ENCODE data around the gene DFFB.

GRCh38 chr1:3917761-3918160 lies 60.5 kb downstream of the DFFB start:
- TF ChIP-seq CTCF (IDR thresholded peaks at IDR 0.05; ENCODE audit: extremely low read depth in 1 of 2, insufficient read depth in 1 of 2, low read depth in 1 of 2, low read length in 2 of 2) (no peak), EZH2 (IDR thresholded peaks at IDR 0.05; ENCODE audit: borderline replicate concordance, low read depth, low read length, severe bottlenecking) (no peak), POLR2A (IDR thresholded peaks at IDR 0.05; ENCODE audit: low read depth, low read length) (no peak), FOS (IDR thresholded peaks at IDR 0.05; ENCODE audit: borderline replicate concordance, insufficient read depth, low read length) (no peak)
